Measurements from ENCODE around the gene UMODL1. TPM values are rescaled to one million over a fixed set of nuclear protein-coding genes. Genes with fewer than 3 reads are reported as not detected.

UMODL1 gene
- total RNA-seq, 4 donors from 2014 or later, result 0.15 to 0.21 TPM; not detected in 2

DNA sequence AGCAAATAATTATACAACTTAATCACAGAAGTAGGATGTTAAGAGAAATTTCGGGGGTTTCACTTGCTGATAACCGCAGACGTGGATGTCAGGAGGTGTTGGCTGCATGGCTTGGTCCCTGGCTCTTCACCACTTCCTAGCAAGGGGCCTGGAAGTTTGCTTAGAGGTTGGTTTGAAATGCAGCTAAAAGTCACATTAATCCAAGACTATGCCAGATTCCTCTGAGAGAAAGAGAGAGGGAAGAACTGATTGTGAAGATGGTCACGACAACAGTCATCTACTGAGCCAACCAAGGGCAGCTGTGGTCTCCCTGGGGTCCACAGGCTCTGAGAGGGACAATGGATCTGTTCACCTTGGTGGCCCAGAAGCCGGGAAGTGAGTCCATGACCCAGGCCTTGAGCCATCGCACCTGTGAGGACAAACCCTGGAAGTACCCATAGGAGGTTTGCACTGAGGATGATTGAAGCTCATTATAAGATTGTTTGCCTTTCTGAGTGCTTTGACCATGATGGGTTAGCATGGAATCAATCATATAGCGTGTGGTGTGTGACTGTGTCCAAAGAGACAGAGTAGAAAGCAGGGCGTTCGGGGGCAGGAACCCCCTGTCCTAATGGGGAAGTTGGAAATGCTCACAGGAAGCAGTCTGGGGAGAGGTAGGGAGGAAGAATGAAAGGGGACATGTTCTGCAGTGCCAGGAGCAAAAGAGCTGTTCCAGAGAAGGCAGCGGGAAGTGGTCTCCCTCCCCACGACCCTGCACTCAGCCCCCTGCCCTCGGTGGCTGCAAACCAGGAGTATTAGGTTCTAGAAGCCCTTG lies 47.1 kb downstream of the UMODL1 start:
- WGBS, result 73% methylated on average over 11 of the region's 12 CpGs
- no peak overlapping the region for H3K4me3 ChIP-seq
- H3K27ac ChIP-seq, result no peak overlapping the region
- H3K27me3 ChIP-seq, result peaks cover 33% of the 10 kb centered on the region
- peaks cover 48% of the 10 kb centered on the region for H3K4me1 ChIP-seq
- no peaks in the 10 kb centered on the region for H3K9me3 ChIP-seq
- no peak for DNase-seq (ENCODE audit: low spot score in 2 of 2)
- TF ChIP-seq POLR2A (IDR thresholded peaks at IDR 0.05) (no peak), POLR2AphosphoS5 (IDR thresholded peaks at IDR 0.05) (no peak), EP300 (IDR thresholded peaks at IDR 0.05) (no peak)
- TF ChIP-seq, protein P1, sequence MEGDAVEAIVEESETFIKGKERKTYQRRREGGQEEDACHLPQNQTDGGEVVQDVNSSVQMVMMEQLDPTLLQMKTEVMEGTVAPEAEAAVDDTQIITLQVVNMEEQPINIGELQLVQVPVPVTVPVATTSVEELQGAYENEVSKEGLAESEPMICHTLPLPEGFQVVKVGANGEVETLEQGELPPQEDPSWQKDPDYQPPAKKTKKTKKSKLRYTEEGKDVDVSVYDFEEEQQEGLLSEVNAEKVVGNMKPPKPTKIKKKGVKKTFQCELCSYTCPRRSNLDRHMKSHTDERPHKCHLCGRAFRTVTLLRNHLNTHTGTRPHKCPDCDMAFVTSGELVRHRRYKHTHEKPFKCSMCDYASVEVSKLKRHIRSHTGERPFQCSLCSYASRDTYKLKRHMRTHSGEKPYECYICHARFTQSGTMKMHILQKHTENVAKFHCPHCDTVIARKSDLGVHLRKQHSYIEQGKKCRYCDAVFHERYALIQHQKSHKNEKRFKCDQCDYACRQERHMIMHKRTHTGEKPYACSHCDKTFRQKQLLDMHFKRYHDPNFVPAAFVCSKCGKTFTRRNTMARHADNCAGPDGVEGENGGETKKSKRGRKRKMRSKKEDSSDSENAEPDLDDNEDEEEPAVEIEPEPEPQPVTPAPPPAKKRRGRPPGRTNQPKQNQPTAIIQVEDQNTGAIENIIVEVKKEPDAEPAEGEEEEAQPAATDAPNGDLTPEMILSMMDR (IDR thresholded peaks at IDR 0.05), result no peak
- H3K36me3 ChIP-seq, result no peaks in the 10 kb centered on the region

DNA sequence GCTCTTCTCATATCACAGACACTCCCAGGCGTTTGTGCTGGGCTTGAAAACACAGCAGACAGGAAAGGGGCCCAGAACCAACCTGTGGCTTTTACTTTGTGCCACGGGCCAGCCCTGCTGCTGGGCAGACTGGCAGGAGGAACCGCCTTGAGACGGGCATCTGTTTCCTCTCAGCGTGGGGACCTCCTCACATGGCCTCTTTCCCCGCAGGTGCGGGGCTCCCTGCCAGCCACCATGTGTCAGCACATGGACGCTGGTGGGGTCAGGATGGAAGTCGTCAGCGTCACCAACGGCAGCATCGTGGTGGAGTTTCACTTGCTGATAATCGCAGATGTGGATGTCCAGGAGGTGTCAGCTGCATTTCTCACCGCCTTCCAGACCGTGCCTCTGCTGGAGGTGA lies 47.8 kb downstream of the UMODL1 start:
- Histone ChIP-seq H3K36me3 (no peaks in the 10 kb centered on the region), H3K27ac (no peak overlapping the region), H3K4me3 (no peak overlapping the region), H3K9me3 (no peaks in the 10 kb centered on the region), H3K4me1 (peaks cover 42% of the 10 kb centered on the region), H3K27me3 (peaks cover 36% of the 10 kb centered on the region)
- no peak for DNase-seq (ENCODE audit: low spot score in 2 of 2)
- 26% methylated on average over 10 of the region's 15 CpGs for WGBS
- no peak for TF ChIP-seq EP300 (IDR thresholded peaks at IDR 0.05)
- TF ChIP-seq POLR2A (IDR thresholded peaks at IDR 0.05), result no peak
- TF ChIP-seq, protein P1 (IDR thresholded peaks at IDR 0.05), result no peak
- TF ChIP-seq POLR2AphosphoS5 (IDR thresholded peaks at IDR 0.05), result no peak

DNA sequence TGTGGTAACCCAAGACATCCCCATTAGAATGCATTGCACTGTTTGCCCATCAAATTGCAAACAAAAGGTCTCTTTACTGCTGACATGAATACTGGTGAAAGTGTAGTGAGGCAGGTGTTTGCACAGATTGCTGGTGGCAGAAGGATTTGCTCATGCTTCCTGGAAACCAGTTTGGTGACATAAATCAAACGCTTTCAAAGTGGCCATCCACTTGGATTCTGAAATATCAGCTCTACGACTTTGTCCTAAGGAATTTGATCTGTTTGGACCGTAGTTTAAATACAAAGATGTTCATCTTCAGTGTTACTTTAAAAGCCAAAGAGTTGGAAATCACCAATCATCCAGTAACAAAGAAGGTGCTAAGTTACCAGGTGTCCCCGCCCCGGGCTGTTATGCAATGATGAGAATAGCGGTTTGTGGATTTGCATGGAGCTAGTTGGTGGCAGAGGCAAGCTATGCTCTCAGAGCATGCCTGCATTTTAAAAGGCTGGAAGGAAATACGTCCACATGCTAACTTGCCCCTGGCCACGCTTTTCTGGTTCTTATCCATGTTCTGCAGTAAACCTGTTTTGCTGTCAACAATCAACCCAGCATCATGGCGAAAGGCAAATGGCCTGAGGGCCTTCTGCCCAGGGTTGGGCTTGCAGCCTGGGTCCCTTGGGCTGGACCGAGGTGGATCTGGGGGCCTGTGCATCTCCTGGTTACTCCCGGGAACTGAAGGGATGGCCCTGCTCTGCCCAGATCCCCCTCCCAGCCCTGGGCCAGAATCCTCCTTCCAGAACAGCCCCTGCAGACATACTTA lies 49.2 kb downstream of the UMODL1 start:
- H3K4me1 ChIP-seq, result peaks cover 35% of the 10 kb centered on the region
- H3K36me3 ChIP-seq, result no peaks in the 10 kb centered on the region
- peak overlapping the region; percentile 31 for H3K27ac ChIP-seq
- H3K9me3 ChIP-seq, result no peaks in the 10 kb centered on the region
- DNase-seq (ENCODE audit: low spot score in 2 of 2), result no peak
- TF ChIP-seq POLR2AphosphoS5 (IDR thresholded peaks at IDR 0.05) (no peak), POLR2A (IDR thresholded peaks at IDR 0.05) (no peak), EP300 (IDR thresholded peaks at IDR 0.05) (no peak)
- TF ChIP-seq, protein P1 (IDR thresholded peaks at IDR 0.05), result no peak
- H3K4me3 ChIP-seq, result no peak overlapping the region
- peaks cover 40% of the 10 kb centered on the region for H3K27me3 ChIP-seq
- WGBS, result 41% methylated on average over 11 of the region's 11 CpGs

DNA sequence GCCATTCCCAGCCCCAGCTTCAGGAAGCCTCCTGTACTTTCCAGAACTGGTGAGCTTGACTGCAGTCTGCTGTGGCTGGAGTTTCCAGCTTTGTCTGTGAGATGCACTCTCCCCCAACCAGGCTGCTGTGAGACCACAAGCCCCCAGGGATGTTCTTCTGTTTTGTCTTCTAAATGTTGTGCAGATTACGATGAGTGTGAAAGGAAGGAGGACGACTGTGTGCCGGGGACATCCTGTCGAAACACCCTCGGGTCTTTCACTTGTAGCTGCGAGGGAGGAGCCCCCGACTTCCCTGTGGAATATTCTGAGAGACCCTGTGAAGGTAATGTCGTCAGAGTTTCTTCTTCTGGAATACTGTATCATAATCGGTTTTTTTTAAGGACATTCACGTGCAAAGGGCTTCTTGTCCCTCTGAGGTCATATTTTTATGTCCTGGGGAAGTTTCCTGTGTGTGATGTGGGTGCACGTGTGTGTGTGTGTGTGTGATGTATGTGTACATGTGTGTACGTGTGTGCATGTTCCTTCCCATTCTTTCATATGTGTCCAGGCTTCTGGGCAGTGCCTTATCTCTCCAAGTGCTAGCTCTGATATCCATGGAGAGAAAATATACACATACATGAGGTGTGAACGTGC lies 49.9 kb downstream of the UMODL1 start:
- Histone ChIP-seq H3K36me3 (no peaks in the 10 kb centered on the region), H3K27me3 (peaks cover 43% of the 10 kb centered on the region), H3K27ac (peak overlapping the region; percentile 31), H3K4me3 (no peak overlapping the region), H3K4me1 (peaks cover 41% of the 10 kb centered on the region), H3K9me3 (no peaks in the 10 kb centered on the region)
- 29% methylated on average over 13 of the region's 13 CpGs for WGBS
- no peak for TF ChIP-seq POLR2AphosphoS5 (IDR thresholded peaks at IDR 0.05)
- no peak for DNase-seq (ENCODE audit: low spot score in 2 of 2)

DNA sequence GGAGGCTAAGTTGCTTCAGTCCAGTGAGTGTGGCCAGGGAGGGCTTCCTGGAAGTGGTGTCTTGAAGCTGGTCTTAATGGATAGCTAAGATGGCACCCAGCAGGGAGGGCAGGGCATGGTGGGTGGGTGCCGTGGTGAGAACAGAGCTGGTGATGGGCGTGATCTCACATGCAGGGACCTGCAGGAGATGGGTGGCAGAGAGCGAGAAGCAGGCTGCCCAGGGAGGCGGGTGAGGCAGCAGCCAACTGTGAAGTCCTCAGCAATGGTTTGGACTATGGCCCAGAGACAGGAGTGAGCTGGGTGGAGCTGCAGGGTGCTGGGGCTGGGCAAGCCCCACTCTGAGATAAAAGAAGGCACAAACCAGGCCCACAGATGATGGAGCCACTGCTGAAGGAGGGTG lies 50.7 kb downstream of the UMODL1 start:
- no peaks in the 10 kb centered on the region for H3K9me3 ChIP-seq
- no peaks in the 10 kb centered on the region for H3K36me3 ChIP-seq
- H3K4me1 ChIP-seq, result peaks cover 41% of the 10 kb centered on the region
- 62% methylated on average over 4 of the region's 4 CpGs for WGBS
- no peak overlapping the region for H3K27ac ChIP-seq
- no peak for DNase-seq (ENCODE audit: low spot score in 2 of 2)
- TF ChIP-seq, protein P1 (IDR thresholded peaks at IDR 0.05), result no peak
- TF ChIP-seq EP300 (IDR thresholded peaks at IDR 0.05), result no peak
- TF ChIP-seq POLR2A (IDR thresholded peaks at IDR 0.05), result no peak
- no peak for TF ChIP-seq POLR2AphosphoS5 (IDR thresholded peaks at IDR 0.05)
- H3K4me3 ChIP-seq, result no peak overlapping the region
- peaks cover 47% of the 10 kb centered on the region for H3K27me3 ChIP-seq

Data from suprapubic skin (tissue), 4 donors.